Activated T-cell treated with anti-CD3 and anti-CD28 coated beads for 48 hours (primary cell): ENCODE data around the gene NUDT6.

Experiments used
- DNase-seq: peaks from one replicate; pipeline ENCODE4 v3.0.0-alpha.2; 2020; ENCODE audit warnings: low read depth

NUDT6 gene

GRCh38 chr4:122914292-122914904 lies 8.0 kb downstream of the NUDT6 start:
- no peak for DNase-seq

- no peak for DNase-seq
These were observed 9.4 kb downstream of the NUDT6 start for GRCh38 chr4:122912810-122913575.

GRCh38 chr4:122911588-122911987 lies 10.8 kb downstream of the NUDT6 start:
- no peak for DNase-seq

- no peak for DNase-seq
These were observed 12.7 kb downstream of the NUDT6 start for GRCh38 chr4:122909683-122910082.

- no peak for DNase-seq
These were observed 14.2 kb downstream of the NUDT6 start for GRCh38 chr4:122908223-122908622.

- DNase-seq: no peak
These were observed 15.5 kb downstream of the NUDT6 start for GRCh38 chr4:122906859-122907305.

- no peak for DNase-seq
These were observed 18.6 kb downstream of the NUDT6 start for GRCh38 chr4:122903766-122904288.

- DNase-seq: no peak
These were observed 21.0 kb downstream of the NUDT6 start for GRCh38 chr4:122901247-122902010.

- DNase-seq: no peak
These were observed 22.1 kb downstream of the NUDT6 start for GRCh38 chr4:122900314-122900713.

GRCh38 chr4:122899682-122900081 lies 22.7 kb downstream of the NUDT6 start:
- DNase-seq: no peak

GRCh38 chr4:122898370-122899150 lies 23.8 kb downstream of the NUDT6 start:
- no peak for DNase-seq

- no peak for DNase-seq
These were observed 26.1 kb downstream of the NUDT6 start for GRCh38 chr4:122896270-122896669.

GRCh38 chr4:122895336-122895995 lies 26.9 kb downstream of the NUDT6 start:
- DNase-seq: no peak

GRCh38 chr4:122894827-122895226 lies 27.6 kb downstream of the NUDT6 start:
- no peak for DNase-seq

GRCh38 chr4:122890147-122890795 lies 32.1 kb downstream of the NUDT6 start:
- no peak for DNase-seq

GRCh38 chr4:122889726-122890125 lies 32.7 kb downstream of the NUDT6 start:
- no peak for DNase-seq

- DNase-seq: no peak
These were observed 37.9 kb downstream of the NUDT6 start for GRCh38 chr4:122884499-122884898.

- no peak for DNase-seq
These were observed 39.3 kb downstream of the NUDT6 start for GRCh38 chr4:122882857-122883735.

GRCh38 chr4:122879001-122879400 lies 43.4 kb downstream of the NUDT6 start:
- DNase-seq: no peak

GRCh38 chr4:122876456-122876855 lies 45.9 kb downstream of the NUDT6 start:
- no peak for DNase-seq
